C4-2B (cell line): ENCODE measurements around the gene KRTAP17-1.

Experiments used
- CTCF ChIP-seq: fragments of 450-650 bp; conservative IDR thresholded peaks from 2 replicates; pipeline ENCODE4 v1.5.1; 2017; ENCODE audit warnings: mild to moderate bottlenecking
- ZFX ChIP-seq: fragments of 450-650 bp; IDR thresholded peaks from 2 replicates; pipeline ENCODE4 v1.6.1; 2017

- TF ChIP-seq CTCF (peak; percentile 52), ZFX (no peak)
Measured at GRCh38 chr17:41324180-41325075, 8.9 kb upstream of the KRTAP17-1 start.
